Glutamatergic neuron (in vitro differentiated cells): ENCODE data around the gene MRPL33. TPM values are rescaled to one million over a fixed set of nuclear protein-coding genes. Genes with fewer than 3 reads are reported as not detected.

ENCODE experiments used
- DNase-seq: peaks from one replicate; pipeline ENCODE4 v3.0.0; 2022
- H3K27ac Mint-ChIP-seq: one replicate; pipeline ENCODE4 v1.8.0; 2020; ENCODE audit warnings: mild to moderate bottlenecking, mixed read lengths, inconsistent platforms; ENCODE audit not compliant: unreplicated experiment
- H3K27me3 Mint-ChIP-seq: one replicate; pipeline ENCODE4 v1.8.0; 2020; ENCODE audit warnings: mild to moderate bottlenecking, moderate library complexity, mixed read lengths, inconsistent platforms; ENCODE audit not compliant: unreplicated experiment
- H3K36me3 Mint-ChIP-seq: one replicate; pipeline ENCODE4 v1.8.0; 2020; ENCODE audit warnings: mild to moderate bottlenecking, mixed read lengths, inconsistent platforms; ENCODE audit not compliant: unreplicated experiment
- H3K4me1 Mint-ChIP-seq: one replicate; pipeline ENCODE4 v1.8.0; 2020; ENCODE audit warnings: mild to moderate bottlenecking, low read depth, mixed read lengths, inconsistent platforms; ENCODE audit not compliant: unreplicated experiment
- H3K4me3 Mint-ChIP-seq: one replicate; pipeline ENCODE4 v1.8.0; 2020; ENCODE audit warnings: mild to moderate bottlenecking, mixed read lengths, inconsistent platforms; ENCODE audit not compliant: unreplicated experiment
- H3K9me3 Mint-ChIP-seq: one replicate; pipeline ENCODE4 v1.8.0; 2020; ENCODE audit warnings: mild to moderate bottlenecking, moderate library complexity, mixed read lengths, inconsistent platforms; ENCODE audit not compliant: unreplicated experiment
- total RNA-seq: library from RNA; stranded (reverse); fragmentation: NEBNext Ultra II Directional; extraction: Animal tissue kit (Norgen Biotek cat#: 25700); gene quantifications from one replicate; pipeline ENCODE4 v1.2.1, GENCODE V29; 2021; ENCODE audit not compliant: unreplicated experiment
- TF ChIP-seq, protein P1 (sequence below): fragments of 200-600 bp; sonication (generic); IDR thresholded peaks from one replicate; pipeline ENCODE4 v1.5.0; 2021; ENCODE audit not compliant: partially characterized antibody, unreplicated experiment

Gene MRPL33
- total RNA-seq, 1 donor from 2014 or later: 54.2 TPM

DNA sequence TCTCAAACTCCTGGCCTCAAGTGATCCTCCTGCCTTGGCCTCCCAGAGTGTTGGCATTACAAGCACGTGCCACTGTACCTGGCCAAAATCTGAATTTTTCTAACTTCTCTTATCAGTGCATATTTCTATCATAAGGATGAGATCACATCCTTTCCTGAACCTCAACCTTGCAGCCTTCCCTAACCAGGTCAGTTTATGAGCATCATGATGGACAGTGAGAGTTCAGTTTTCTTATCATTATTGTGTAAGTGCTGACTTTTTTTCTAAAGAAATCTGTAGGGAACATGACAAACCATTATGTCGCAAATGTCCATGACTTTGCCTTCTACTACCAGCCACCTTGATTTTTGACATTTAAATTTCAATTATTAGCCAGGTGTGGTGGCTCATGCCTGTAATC, 31.5 kb downstream of the MRPL33 start:
- Mint-ChIP-seq H3K36me3 (no peaks in the 10 kb centered on the region), H3K4me3 (no peak overlapping the region), H3K27ac (no peak overlapping the region), H3K9me3 (no peaks in the 10 kb centered on the region), H3K4me1 (no peaks in the 10 kb centered on the region), H3K27me3 (peaks cover 1% of the 10 kb centered on the region)
- TF ChIP-seq, protein P1, sequence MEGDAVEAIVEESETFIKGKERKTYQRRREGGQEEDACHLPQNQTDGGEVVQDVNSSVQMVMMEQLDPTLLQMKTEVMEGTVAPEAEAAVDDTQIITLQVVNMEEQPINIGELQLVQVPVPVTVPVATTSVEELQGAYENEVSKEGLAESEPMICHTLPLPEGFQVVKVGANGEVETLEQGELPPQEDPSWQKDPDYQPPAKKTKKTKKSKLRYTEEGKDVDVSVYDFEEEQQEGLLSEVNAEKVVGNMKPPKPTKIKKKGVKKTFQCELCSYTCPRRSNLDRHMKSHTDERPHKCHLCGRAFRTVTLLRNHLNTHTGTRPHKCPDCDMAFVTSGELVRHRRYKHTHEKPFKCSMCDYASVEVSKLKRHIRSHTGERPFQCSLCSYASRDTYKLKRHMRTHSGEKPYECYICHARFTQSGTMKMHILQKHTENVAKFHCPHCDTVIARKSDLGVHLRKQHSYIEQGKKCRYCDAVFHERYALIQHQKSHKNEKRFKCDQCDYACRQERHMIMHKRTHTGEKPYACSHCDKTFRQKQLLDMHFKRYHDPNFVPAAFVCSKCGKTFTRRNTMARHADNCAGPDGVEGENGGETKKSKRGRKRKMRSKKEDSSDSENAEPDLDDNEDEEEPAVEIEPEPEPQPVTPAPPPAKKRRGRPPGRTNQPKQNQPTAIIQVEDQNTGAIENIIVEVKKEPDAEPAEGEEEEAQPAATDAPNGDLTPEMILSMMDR: no peak
- DNase-seq: no peak

DNA sequence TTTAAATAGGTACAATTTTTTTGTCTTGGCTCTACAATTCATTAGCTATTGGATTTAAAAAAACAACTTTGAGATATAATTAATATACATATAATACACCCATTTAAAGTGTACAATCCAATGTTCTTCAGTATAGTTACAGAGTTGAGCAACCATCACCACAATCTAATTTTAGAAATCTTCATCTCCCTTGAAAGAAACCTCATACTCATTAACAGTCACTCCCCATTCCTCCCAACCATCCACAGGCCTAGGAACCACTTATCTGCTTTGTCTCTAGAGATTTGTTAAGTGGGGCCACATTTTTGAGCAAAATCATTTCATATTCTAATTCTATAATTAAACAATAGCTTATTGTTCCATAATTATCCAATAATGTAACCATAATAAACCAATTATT, 32.6 kb downstream of the MRPL33 start:
- Mint-ChIP-seq H3K4me1 (no peaks in the 10 kb centered on the region), H3K36me3 (no peaks in the 10 kb centered on the region), H3K27ac (no peak overlapping the region), H3K27me3 (peaks cover 1% of the 10 kb centered on the region), H3K4me3 (no peak overlapping the region), H3K9me3 (no peaks in the 10 kb centered on the region)
- no peak for DNase-seq
- TF ChIP-seq, protein P1: no peak

DNA sequence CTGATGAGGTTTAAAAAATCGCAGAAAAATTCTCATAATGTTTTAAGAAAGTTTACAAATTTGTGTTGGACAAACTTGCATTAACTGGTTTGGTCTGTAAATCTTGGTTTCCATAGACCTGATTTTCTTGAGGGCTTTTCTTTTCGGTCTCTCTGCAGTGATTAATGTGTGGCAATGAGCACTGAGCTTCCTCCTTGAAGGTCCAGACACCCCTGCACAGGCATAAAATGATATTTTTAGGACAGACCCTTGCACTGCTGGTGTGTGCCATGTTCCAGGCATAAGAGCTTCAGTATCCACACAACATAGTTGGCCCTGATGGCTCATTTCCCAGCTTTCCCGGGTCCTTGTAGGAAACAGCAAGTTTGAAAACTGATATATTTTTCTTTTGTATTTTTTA, 33.7 kb downstream of the MRPL33 start:
- H3K9me3 Mint-ChIP-seq: no peaks in the 10 kb centered on the region
- no peak overlapping the region for H3K4me3 Mint-ChIP-seq
- no peaks in the 10 kb centered on the region for H3K36me3 Mint-ChIP-seq
- no peak for DNase-seq
- H3K4me1 Mint-ChIP-seq: no peaks in the 10 kb centered on the region
- no peak overlapping the region for H3K27ac Mint-ChIP-seq
- H3K27me3 Mint-ChIP-seq: no peaks in the 10 kb centered on the region
- TF ChIP-seq, protein P1: no peak

DNA sequence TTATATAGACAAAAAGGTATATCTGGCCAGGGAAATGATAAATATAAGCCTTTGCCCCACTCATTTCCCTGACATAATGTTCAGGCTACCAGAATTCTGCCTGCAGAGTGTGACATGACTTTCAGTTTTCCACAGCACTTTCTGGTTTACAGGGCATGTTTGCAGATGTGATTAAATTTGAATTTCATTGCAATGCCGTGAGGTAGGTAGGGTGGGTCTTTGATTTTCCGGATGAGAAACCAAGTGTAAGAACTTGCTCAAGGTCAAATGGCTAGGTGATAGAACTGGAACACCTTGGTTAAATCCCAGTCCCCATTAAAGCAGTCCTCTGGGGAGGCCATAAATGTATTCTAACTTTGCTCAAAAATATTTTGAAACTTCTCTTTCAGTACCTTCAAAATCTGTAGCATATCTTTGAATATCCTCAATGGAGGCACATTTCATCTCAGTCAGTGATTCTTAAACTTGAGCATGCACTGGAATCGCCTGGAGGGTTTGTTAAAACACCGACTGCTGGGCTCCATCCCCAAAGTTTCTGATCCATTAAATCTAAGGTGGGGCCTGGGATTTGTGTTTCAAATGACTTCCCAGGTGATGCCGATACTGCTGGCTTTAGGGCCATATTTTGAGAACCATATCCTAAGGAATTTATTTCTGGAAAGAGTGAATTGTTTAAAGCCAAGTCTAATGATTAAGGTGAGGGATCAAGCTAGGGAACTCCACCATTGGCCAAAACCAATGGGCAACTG, 35.0 kb downstream of the MRPL33 start:
- TF ChIP-seq, protein P1: no peak
- Mint-ChIP-seq H3K9me3 (no peaks in the 10 kb centered on the region), H3K36me3 (no peaks in the 10 kb centered on the region), H3K4me1 (peaks cover 2% of the 10 kb centered on the region), H3K27ac (no peak overlapping the region), H3K27me3 (peaks cover 2% of the 10 kb centered on the region), H3K4me3 (no peak overlapping the region)
- no peak for DNase-seq

DNA sequence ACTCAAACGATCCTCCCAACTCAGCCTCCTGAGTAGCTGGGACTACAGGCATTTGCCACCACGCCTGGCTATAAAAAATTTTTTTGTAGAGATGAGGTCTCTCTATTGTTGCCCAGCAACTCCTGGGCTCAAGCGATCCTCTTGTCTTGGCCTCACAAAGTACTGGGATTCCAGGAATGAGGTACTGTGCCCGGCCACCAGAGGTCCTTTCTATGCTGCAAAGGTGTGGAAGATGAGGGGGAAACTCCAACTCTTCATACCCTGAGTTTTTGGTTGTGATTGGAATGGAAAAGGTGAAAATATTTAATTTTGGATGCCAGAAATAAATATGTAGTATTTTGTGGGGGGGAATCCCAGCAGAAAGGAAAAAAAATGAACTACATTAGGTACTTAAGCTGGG, 36.0 kb downstream of the MRPL33 start:
- no peak overlapping the region for H3K27ac Mint-ChIP-seq
- DNase-seq: peak; percentile 24
- H3K27me3 Mint-ChIP-seq: peaks cover 2% of the 10 kb centered on the region
- peaks cover 2% of the 10 kb centered on the region for H3K4me1 Mint-ChIP-seq
- no peak overlapping the region for H3K4me3 Mint-ChIP-seq
- no peaks in the 10 kb centered on the region for H3K36me3 Mint-ChIP-seq
- H3K9me3 Mint-ChIP-seq: no peaks in the 10 kb centered on the region
- TF ChIP-seq, protein P1: peak; percentile 34
